Coronary artery (tissue), 2 donors: ENCODE results near the gene MREG.
A peak's percentile ranks its signal among the peaks of the same experiment; 100 is the strongest.

ENCODE experiments used
- DNase-seq: peaks from one replicate; pipeline ENCODE4 v3.0.0-alpha.2; 2017; ENCODE audit warnings: low spot score
- H3K27ac ChIP-seq, 2 donors: fragments of 200-600 bp; sonication (generic); one replicate each; pipeline ENCODE4 v1.5.1; 2016 to 2019
- H3K4me3 ChIP-seq: fragments of 200-600 bp; sonication (generic); 2 replicates; pipeline ENCODE4 v1.5.1; 2016; ENCODE audit warnings: mild to moderate bottlenecking, moderate library complexity
- TF ChIP-seq, protein P1 (sequence below): fragments of 200-600 bp; sonication (generic); IDR thresholded peaks from one replicate; pipeline ENCODE4 v1.5.1; 2019; ENCODE audit warnings: antibody characterized with exemption

Gene MREG

DNA sequence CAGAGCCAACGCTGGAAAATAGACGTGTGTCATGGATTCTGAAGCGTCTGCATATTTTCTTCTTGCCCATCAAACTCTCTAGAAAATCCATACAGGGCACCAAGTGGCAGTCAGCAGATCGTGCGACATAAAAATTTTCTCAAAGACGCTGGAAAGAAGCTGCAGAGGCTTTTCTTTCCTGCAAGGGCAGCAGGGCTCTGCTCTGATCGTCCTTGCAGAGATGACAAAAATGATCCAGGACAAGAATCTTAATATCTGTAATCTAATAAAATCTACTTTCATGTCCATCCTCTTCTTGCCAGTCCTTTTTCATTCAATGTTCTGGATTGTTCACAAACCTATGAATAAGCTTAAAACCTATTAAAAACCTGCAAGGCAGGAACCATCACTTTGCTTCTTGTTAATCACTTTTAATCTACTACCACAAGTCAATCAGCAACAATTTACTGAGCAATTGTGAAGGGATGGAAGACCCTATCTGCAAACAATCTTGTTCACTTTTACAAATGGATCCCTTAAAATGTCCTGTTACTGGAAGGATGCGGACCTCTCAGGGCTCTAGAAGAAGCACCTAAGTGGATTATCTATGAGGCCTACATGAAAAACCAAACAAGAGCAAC, 93.6 kb downstream of the MREG start:
- no peak overlapping the region for H3K4me3 ChIP-seq
- TF ChIP-seq, protein P1, sequence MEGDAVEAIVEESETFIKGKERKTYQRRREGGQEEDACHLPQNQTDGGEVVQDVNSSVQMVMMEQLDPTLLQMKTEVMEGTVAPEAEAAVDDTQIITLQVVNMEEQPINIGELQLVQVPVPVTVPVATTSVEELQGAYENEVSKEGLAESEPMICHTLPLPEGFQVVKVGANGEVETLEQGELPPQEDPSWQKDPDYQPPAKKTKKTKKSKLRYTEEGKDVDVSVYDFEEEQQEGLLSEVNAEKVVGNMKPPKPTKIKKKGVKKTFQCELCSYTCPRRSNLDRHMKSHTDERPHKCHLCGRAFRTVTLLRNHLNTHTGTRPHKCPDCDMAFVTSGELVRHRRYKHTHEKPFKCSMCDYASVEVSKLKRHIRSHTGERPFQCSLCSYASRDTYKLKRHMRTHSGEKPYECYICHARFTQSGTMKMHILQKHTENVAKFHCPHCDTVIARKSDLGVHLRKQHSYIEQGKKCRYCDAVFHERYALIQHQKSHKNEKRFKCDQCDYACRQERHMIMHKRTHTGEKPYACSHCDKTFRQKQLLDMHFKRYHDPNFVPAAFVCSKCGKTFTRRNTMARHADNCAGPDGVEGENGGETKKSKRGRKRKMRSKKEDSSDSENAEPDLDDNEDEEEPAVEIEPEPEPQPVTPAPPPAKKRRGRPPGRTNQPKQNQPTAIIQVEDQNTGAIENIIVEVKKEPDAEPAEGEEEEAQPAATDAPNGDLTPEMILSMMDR, result no peak
- DNase-seq, result no peak
- H3K27ac ChIP-seq, result peak overlapping the region in 1 of 2 donors; percentile 32

DNA sequence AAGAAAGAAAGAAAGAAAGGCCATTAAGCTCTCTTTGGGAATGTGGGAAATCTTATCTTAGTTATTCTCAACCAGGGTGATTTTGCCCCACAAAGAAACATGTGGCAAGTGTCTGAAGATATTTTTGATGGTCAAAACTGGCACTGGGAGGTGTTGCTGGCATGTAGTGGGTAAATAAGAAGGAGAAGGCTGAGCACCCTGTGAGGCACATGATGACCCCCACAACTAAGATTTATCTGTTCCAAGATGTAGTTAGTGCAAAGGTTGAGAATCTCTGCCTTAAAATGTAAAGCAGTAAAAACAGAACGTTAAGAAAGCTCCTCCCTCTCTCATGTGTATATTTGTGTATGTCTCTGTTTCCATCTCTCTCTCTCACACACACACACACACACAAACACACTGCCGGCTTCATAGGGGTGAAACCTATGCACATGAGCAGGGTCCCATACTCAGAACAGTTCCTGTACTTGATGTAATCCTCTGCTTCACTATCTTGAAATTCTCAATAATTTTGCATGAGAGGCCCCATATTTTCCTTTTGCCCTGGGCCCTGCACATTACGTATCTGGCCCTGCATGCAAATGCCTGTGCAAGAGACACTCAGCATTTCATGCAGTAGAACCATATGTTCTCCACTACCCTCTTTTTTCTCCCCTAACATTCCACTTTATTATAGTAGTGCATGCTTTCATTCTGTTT, 94.3 kb downstream of the MREG start:
- H3K27ac ChIP-seq, result peak overlapping the region in 1 of 2 donors; percentile 43
- no peak for DNase-seq
- no peak overlapping the region for H3K4me3 ChIP-seq
- TF ChIP-seq, protein P1, result no peak

DNA sequence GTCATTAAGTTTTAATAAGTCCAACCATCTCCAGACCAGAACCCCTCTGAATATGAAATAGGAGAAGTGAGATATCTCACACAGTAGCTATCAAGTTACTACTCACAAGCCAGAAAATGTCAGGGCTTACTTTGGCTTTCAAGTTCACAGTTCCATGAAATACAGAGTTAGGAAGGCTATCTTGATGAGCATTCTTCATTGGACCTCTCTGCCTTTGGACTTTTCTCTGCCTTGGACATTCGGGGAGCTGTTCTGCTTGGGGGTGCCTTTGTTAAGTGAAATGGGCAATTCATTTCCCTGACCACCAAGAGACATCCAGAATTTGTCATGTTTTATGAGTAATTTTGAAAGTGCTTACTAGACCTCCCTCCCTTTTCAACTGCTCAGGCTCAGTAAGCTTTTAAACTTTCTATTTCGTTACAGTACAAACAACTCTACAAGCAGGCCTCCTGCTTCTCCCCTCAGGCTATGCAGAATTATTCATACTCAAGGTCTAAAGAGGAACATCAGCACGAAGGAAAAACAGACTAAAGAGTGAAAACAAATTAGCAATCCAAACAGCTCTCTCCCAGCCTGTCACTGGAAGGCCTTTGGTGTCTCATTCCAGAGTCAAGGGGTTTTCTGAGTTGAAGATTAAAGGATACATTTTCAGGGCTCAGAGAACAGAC, 95.3 kb downstream of the MREG start:
- Histone ChIP-seq H3K27ac (peak overlapping the region; percentile 33 to 36), H3K4me3 (peak overlapping the region; percentile 2)
- TF ChIP-seq, protein P1, result no peak
- DNase-seq, result no peak

DNA sequence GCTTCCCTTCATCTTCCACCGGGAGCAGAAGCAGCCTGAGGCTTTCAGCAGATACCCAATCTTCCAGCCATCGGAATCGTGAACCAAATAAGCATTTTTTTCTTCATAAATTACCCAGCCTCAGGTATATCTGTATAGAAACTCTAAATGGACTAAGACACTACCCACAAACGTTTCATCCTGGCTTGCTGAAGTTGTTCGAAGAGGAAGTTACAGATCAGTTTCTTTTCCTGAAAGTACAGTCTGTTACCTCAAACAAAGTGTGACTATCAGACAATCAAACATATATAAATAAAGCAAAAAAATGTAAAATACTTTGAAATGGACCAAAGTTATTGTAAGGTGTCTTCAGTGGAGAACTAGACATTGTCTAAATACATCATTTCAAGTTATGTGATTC, 97.9 kb downstream of the MREG start:
- no peak for DNase-seq
- H3K4me3 ChIP-seq, result no peak overlapping the region
- TF ChIP-seq, protein P1, result no peak
- no peak overlapping the region for H3K27ac ChIP-seq

DNA sequence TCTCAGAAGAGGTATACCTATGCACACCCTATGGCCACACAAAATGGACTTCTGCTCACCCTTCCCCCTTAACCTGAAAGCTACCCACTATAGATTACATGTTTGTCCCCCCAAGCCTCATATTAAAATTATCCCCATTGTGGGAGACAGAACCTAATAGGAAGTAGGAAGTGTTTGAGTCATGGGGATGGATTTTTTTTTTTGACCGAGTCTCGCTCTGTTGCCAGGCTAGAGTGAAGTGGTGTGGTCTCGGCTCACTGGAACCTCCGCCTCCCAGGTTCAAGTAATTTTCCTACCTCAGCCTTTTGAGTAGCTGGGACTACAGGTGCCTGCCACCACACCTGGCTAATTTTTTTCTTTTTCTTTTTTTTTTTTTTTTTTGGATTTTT, 98.6 kb downstream of the MREG start:
- DNase-seq, result no peak
- TF ChIP-seq, protein P1, result no peak
- H3K4me3 ChIP-seq, result no peak overlapping the region
- no peak overlapping the region for H3K27ac ChIP-seq

DNA sequence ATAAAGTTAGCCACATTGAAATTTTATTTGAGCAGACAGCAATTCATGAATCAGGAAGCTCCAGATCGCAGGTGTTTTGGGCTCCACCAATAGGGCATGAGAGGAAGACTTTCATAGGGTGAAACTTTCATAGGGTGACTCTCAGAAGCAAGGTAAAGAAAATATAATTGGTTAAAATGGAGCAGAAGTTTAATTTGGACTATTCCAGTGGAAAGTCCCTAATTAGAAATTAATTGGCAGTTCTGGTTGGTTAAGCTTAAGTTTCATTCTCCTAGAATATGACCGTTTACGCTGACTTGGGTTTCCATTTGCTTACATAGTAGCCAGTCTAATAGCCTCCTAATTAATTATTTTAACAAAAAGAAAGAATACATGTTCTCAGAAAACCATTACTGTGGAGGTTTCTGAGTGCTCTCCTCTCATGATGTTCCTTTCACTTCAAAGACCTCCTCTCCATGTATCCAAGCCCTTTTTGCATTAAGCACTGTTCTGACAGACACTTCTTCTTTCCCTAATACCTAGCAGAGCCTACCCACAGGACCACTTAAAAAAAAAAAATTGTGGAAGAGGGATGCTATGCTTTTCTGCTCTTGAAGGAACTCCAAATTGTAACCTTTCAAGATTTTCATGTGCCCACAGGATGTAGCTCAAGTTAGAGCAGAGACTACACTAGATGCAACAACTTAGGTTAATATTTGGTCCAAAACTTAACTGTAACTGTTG, 99.1 kb downstream of the MREG start:
- Histone ChIP-seq H3K4me3 (no peak overlapping the region), H3K27ac (no peak overlapping the region)
- TF ChIP-seq, protein P1, result no peak
- no peak for DNase-seq
